GM18867 (cell line): ENCODE results near the gene HIBCH.
"Not testable (repeated sequence)": the region's sequence is repeated elsewhere in the genome, so short reads cannot be mapped to it uniquely, and the experiment has no call there.

Experiments used
- ATAC-seq: cut with Tn5 transposase; IDR thresholded peaks from one replicate; pipeline ENCODE4 v1.9.1; 2021; ENCODE audit warnings: mild to moderate bottlenecking, moderate library complexity; ENCODE audit not compliant: unreplicated experiment

The HIBCH gene

GRCh38 chr2:190255676-190256075 is 64.0 kb downstream of the HIBCH start:
- no peak for ATAC-seq

DNA sequence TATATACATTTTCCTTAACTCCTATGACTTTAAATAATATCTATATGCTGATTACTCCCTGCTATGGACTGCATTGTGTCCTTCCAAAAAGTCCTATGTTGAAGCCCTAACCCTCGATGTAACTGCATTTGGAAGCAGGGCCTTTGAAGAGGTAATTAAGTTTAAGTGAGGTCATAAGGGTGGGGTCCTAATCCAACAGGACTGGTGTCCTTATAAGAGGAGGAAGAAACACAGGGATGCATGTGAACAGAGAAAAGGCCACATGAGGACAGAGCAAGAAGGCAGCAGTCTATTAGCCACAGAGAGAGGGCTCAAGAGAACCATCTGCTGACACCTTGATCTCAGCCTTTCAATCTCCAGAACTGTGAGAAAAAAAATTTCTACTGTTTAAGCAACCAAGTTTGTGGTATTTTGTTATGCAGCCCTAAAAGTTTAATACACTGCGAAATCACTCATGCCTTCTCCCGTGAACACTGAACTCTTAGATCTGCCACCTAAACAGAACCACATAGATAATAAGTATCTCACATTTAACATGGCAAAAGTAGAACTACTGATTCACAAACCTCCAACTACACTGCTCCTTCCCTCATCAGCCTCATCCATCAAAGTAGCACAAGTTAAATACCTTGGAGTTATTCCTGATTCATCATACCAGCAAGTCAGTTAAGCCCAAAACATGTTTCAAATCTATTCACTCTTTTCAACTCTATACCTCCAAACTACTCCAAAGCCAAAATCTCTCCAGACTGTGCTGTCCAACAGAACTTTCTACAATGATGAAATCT is 65.4 kb downstream of the HIBCH start:
- ATAC-seq: no peak

DNA sequence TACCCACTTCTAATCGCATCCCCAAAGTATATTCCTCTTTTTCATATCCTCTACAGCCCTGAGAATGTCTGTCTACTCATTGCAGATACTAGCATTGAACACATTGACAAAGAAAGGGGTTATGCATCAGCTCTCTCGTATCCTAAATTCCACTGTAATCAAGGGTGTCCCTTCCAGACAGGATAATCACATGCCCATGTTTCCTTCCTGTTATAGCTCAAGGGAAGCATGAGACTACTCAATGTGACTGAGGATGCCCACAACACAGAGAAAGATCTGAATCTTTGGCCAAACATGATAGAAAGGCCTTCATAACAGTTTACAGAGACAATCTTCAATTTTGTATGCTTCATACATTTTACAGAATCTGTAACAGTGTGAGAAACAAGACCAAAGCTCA is 69.2 kb downstream of the HIBCH start:
- ATAC-seq: no peak

- no peak for ATAC-seq
These were observed 84.0 kb downstream of the HIBCH start for GRCh38 chr2:190235551-190236075.

DNA sequence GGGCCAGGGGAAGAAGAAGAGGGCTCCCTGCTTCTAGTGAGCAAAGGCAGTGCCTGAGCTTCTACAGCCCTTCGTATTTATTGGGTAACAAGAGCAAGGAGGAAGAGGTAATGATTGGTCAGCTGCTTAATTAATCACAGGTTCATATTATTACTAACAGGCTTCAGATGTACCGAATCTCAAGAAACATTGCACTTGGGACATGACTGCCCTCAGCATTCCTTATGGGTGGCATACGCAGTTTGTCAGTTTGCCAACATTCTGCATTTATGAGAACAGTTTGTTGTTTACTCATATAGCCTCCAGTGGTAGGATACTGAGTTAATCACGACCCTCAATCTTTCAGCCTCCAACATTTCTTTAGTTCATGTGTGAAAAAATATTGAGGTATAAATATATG is 84.5 kb downstream of the HIBCH start:
- ATAC-seq: no peak

DNA sequence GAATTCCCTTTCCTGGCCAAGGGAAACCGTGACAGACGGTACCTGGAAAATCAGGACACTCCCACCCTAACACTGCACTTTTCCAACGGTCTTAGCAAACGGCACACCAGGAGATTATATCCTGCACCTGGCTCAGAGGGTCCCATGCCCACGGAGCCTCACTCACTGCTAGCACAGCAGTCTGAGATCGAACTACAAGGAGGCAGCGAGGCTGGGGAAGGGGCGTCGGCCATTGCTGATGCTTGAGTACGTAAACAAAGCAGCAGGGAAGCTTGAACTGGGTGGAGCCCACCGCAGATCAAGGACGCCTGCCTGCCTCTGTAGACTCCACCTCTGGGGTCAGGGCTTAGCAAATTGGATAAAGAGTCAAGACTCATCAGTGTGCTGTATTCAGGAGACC is 95.6 kb downstream of the HIBCH start:
- not testable (repeated sequence) for ATAC-seq

- ATAC-seq: not testable (repeated sequence)
These were observed 96.9 kb downstream of the HIBCH start for GRCh38 chr2:190222745-190223144.

- ATAC-seq: no peak
These were observed 98.2 kb downstream of the HIBCH start for GRCh38 chr2:190221429-190221828.

- ATAC-seq: no peak
These were observed 100.4 kb downstream of the HIBCH start for GRCh38 chr2:190219186-190219585.

DNA sequence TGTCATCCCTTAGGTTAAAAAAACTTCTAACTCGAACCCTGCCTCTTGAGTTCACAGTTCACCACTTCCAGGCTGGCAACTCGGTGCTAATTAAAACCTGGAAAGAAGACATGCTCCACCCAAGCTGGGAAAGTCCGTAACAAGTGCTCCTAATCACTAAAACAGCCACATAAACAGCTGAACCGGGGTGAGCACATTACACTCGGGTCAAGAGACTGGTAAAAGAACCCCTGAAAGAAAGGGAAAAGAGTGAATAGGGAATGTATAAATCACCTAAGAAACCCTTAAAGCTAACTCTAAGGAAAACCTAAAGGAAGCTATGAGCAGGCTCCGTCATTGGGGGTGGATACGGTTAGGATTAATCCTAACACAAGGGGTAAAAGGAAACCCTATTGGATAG is 102.0 kb downstream of the HIBCH start:
- ATAC-seq: no peak

DNA sequence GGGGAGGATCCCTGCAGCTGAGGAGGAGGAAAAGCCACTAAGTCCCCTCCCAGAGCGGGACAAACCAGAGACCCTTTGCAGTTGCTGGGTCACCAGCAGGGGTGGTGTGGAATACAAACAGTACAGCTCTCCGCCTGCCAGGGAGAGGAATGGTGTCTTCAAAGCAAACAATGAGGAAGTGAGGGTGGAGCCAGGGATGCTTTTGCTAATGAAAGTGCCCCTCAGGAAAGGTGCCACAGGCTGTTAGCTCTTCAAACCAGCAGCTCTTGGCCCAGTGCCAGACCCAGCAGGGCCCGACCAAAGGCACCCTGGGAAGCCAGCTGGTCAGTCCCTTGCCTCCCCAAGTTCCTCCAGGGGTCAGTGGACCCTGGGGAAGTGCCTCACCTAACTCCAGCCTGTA is 102.8 kb downstream of the HIBCH start:
- ATAC-seq: no peak

- no peak for ATAC-seq
These were observed 104.0 kb downstream of the HIBCH start for GRCh38 chr2:190215620-190216019.

GRCh38 chr2:190214426-190215194 is 105.0 kb downstream of the HIBCH start:
- ATAC-seq: no peak

GRCh38 chr2:190213441-190214335 is 105.9 kb downstream of the HIBCH start:
- ATAC-seq: no peak

- no peak for ATAC-seq
These were observed 109.2 kb downstream of the HIBCH start for GRCh38 chr2:190210471-190210870.

- no peak for ATAC-seq
These were observed 110.1 kb downstream of the HIBCH start for GRCh38 chr2:190209559-190209958.

- ATAC-seq: no peak
These were observed 111.7 kb downstream of the HIBCH start for GRCh38 chr2:190207930-190208329.

DNA sequence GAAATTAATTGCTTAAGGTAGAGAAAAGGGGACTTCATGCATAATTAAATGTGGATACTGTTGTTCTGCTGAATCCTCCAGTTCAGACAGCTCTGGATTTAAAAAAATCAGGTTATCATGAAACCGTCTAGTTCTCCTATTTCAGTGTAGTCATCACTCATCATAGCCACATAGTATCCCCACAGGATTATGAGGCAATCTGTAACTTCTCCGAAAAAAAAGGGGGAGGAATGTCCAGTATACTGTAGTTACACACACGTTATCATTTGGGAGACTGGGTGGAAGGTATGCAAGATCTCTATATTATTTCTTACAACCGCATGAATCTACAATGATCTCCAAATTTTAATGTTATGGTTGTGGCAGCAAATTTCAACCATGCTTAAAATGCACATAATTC is 114.0 kb downstream of the HIBCH start:
- no peak for ATAC-seq

DNA sequence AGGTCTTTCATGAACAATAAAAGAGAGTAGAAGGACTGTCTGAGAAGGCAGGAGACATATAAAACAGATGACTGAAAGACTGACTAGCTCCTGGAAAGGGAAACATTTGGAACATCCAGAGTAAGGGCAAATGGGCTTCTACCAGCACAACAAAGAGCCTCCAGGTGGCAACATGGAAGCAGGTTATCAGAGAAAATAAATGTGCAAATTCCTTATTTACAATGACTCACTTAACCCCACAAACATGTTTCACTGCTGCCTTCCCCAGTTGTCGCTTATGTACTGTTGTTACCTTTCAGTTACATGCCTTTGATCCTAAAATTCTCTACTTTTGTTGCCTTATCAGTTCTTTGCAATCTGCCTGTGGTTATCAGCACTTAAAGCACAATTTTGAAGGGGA is 117.0 kb downstream of the HIBCH start:
- no peak for ATAC-seq

- no peak for ATAC-seq
These were observed 117.6 kb downstream of the HIBCH start for GRCh38 chr2:190202018-190202417.

DNA sequence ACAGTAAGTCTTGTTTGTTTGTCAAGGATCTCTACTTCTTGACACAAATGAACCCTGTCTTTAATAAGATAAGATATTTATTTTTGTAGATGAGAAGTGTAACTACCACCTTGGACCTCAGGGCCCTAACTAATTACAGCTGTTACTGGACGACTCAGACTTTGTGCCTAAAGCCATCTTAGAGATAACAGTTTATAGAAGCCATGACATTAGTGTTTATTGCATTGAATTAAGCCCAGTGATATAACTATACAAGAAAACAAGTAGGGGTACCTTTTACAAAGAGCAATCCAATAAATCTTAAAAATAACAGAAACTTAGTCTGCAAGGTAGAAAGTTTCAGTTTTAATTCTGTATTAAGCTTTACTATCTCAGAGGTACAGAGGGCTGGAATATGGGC is 119.0 kb downstream of the HIBCH start:
- ATAC-seq: no peak
